ENCODE data around the gene FAM50B. TPM values are rescaled to one million over a fixed set of nuclear protein-coding genes. Genes with fewer than 3 reads are reported as not detected.

Gene FAM50B
- total and polyA plus RNA-seq, 10 of the 15 experiments (the other 5 are each of a cell fraction or from before 2014, with no cell fraction given) = 0.58 to 10.2 (median 5.9) TPM

DNA sequence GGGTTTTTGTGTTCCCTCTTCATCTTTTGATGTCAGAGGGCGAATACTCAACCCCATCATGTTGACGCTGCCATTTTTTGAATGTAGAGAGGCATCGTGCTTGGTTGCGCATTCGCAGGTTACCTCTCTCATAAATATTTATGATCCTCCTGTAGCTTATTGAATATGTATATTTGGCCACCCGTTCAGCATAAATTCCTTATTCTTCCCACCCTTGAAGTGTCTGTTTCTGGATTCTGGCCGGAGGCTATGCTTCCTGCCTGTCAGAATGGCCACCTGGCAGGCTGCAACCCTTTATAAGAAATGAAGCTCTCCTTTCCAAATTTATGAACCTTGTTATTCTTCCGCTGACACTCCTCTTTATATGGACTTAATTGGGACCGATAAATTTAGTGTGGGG lies 40.9 kb downstream of the FAM50B start (continued):
- TF ChIP-seq BMI1 (IDR thresholded peaks at IDR 0.05; ENCODE audit: borderline replicate concordance) (no peak), IKZF2 (IDR thresholded peaks at IDR 0.05) (no peak), STAT1 (conservative IDR thresholded peaks at IDR 0.05) (no peak), MEF2A (IDR thresholded peaks at IDR 0.05; ENCODE audit: insufficient read depth, low read depth, low read length) (no peak)

- Histone ChIP-seq H3K9me3 (replicated peaks; ENCODE audit: control insufficient read depth, insufficient read depth, low read length) (no peaks in the 10 kb centered on the region), H3K9ac (ENCODE audit: control insufficient read depth, insufficient read depth, low read length) (no peak overlapping the region), H3K4me3 (no peak overlapping the region), H2AFZ (ENCODE audit: control insufficient read depth, low read depth, low read length) (no peak overlapping the region), H3K79me2 (ENCODE audit: control insufficient read depth, insufficient read depth, low read length) (no peaks in the 10 kb centered on the region), H3K27me3 (replicated peaks in 1 of 2; ENCODE audit: control insufficient read depth in 2 of 2, insufficient read depth in 2 of 2, low read length in 1 of 2) (no peaks in the 10 kb centered on the region; a peak in 1 of 4 replicates), H3K27ac (ENCODE audit: control insufficient read depth, insufficient read depth) (no peak overlapping the region), H3K4me2 (ENCODE audit: control insufficient read depth, insufficient read depth) (no peak overlapping the region), H4K20me1 (ENCODE audit: control insufficient read depth, insufficient read depth) (no peaks in the 10 kb centered on the region; the same call in 1 of the 2 replicates), H3K4me1 (ENCODE audit: control insufficient read depth, insufficient read depth, low read length) (no peaks in the 10 kb centered on the region), H3K36me3 (ENCODE audit: control insufficient read depth in 2 of 2, insufficient read depth in 2 of 2, low read length in 1 of 2) (no peaks in the 10 kb centered on the region)
- in situ Hi-C loops (cut with MboI) = no loop called here
- FAIRE-seq (no peak), DNase-seq (ENCODE audit: low read depth, low spot score) (no peak), ATAC-seq (no peak)
- SMC1A ChIA-PET (ENCODE audit: uncharacterized antibody, unreplicated experiment) = interaction anchor here (0.6 kb wide), 1 partner anchor 10 kb away, joined by 3 read pairs; no protein-coding TSS in a partner anchor
- 35% methylated on average over 3 of the region's 3 CpGs for WGBS (ENCODE audit: insufficient coverage, insufficient replicate concordance, low lambda C conversion rate, missing lambda C conversion rate)
- RAD21 ChIA-PET (ENCODE audit: unreplicated experiment) = no interaction called here
- no TSS peak for BruUV-seq (replicated peaks)
- TF ChIP-seq SIX5 (IDR thresholded peaks at IDR 0.05; ENCODE audit: low read depth, low read length, severe bottlenecking) (no peak), FOXK2 (IDR thresholded peaks at IDR 0.05) (no peak)
- intact Hi-C loops (cut with micrococcal nuclease; ENCODE audit: unreplicated experiment) = no loop called here
- POLR2A ChIA-PET = no interaction called here
- CTCF ChIA-PET = no interaction called here
These were observed 42.7 kb downstream of the FAM50B start for GRCh38 chr6:3891883-3892282.

DNA sequence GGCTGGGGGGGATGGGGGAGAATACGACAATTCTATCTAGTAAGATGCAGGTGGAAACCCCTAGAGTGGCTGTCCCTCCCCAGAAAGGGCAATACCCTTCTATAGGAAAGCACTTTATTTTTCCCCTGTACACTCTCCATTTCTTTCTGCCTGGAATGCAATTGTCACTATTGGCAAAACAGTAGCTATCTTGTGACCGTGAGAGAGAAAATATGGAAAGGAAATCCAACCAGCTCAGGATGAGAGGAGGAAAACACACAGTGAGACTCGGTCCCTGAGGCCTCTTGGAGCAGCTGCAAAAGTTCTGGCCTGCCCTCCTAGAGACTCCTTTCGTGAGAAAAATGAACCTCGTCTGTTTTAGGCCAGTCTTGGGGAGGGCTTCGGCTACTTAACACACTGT lies 43.4 kb downstream of the FAM50B start:
- H3K4me3 ChIP-seq = no peak overlapping the region
- no peaks in the 10 kb centered on the region for H3K9me3 ChIP-seq (replicated peaks; ENCODE audit: control insufficient read depth, insufficient read depth, low read length)
- H3K27ac ChIP-seq (ENCODE audit: control insufficient read depth, insufficient read depth) = no peak overlapping the region
- no TSS peak for BruUV-seq (replicated peaks)
- in situ Hi-C loops (cut with MboI) = no loop called here
- 24% methylated on average over 6 of the region's 6 CpGs for WGBS (ENCODE audit: insufficient coverage, insufficient replicate concordance, low lambda C conversion rate, missing lambda C conversion rate)
- DNase-seq (ENCODE audit: low read depth, low spot score) (no peak), FAIRE-seq (no peak), ATAC-seq (no peak)
- intact Hi-C loops (cut with micrococcal nuclease; ENCODE audit: unreplicated experiment) = no loop called here
- RAD21 ChIA-PET (ENCODE audit: unreplicated experiment) = no interaction called here
- no peak overlapping the region for H3K9ac ChIP-seq (ENCODE audit: control insufficient read depth, insufficient read depth, low read length)
- POLR2A ChIA-PET = no interaction called here
- no peaks in the 10 kb centered on the region; a peak in 1 of 4 replicates for H3K27me3 ChIP-seq (replicated peaks in 1 of 2; ENCODE audit: control insufficient read depth in 2 of 2, insufficient read depth in 2 of 2, low read length in 1 of 2)
- H3K36me3 ChIP-seq (ENCODE audit: control insufficient read depth in 2 of 2, insufficient read depth in 2 of 2, low read length in 1 of 2) = no peaks in the 10 kb centered on the region
- H4K20me1 ChIP-seq (ENCODE audit: control insufficient read depth, insufficient read depth) = no peaks in the 10 kb centered on the region; the same call in 1 of the 2 replicates
- H3K79me2 ChIP-seq (ENCODE audit: control insufficient read depth, insufficient read depth, low read length) = no peaks in the 10 kb centered on the region
- H3K4me1 ChIP-seq (ENCODE audit: control insufficient read depth, insufficient read depth, low read length) = no peaks in the 10 kb centered on the region
- no peak overlapping the region for H3K4me2 ChIP-seq (ENCODE audit: control insufficient read depth, insufficient read depth)
- CTCF ChIA-PET = no interaction called here
- SMC1A ChIA-PET (ENCODE audit: uncharacterized antibody, unreplicated experiment) = no interaction called here
- no peak overlapping the region for H2AFZ ChIP-seq (ENCODE audit: control insufficient read depth, low read depth, low read length)
- no peak for TF ChIP-seq ZBED1 (IDR thresholded peaks at IDR 0.05; ENCODE audit: borderline replicate concordance)
- no peak for TF ChIP-seq MYC (IDR thresholded peaks at IDR 0.05; ENCODE audit: insufficient read depth, insufficient read length, insufficient replicate concordance, low read length, severe bottlenecking)
- TF ChIP-seq E2F8 (IDR thresholded peaks at IDR 0.05; ENCODE audit: low read depth, partially characterized antibody) = no peak
- no peak for TF ChIP-seq ATF7 (IDR thresholded peaks at IDR 0.05; ENCODE audit: low read depth)
- TF ChIP-seq, protein P1, sequence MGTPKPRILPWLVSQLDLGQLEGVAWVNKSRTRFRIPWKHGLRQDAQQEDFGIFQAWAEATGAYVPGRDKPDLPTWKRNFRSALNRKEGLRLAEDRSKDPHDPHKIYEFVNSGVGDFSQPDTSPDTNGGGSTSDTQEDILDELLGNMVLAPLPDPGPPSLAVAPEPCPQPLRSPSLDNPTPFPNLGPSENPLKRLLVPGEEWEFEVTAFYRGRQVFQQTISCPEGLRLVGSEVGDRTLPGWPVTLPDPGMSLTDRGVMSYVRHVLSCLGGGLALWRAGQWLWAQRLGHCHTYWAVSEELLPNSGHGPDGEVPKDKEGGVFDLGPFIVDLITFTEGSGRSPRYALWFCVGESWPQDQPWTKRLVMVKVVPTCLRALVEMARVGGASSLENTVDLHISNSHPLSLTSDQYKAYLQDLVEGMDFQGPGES (IDR thresholded peaks at IDR 0.05) = no peak
- TF ChIP-seq IRF5 (IDR thresholded peaks at IDR 0.05; ENCODE audit: borderline replicate concordance) = no peak

Data from GM12878 (cell line).